Liver (tissue), 9 donors: ENCODE data around the gene IGHMBP2. TPM values are rescaled to one million over a fixed set of nuclear protein-coding genes. Genes with fewer than 3 reads are reported as not detected.

Source experiments
- DNase-seq: peaks from one replicate; pipeline ENCODE4 v3.0.0-alpha.2; 2017; ENCODE audit warnings: low spot score
- H3K27ac ChIP-seq, 2 donors: one replicate each; pipeline ENCODE4 v1.7.0; 2013; ENCODE audit warnings: inconsistent platforms in 2 of 2, low read length in 2 of 2, control low read depth in 1 of 2, low read depth in 1 of 2, mild to moderate bottlenecking in 1 of 2
- H3K27me3 ChIP-seq, 4 donors: one replicate each; pipeline versions ENCODE4 v1.6.1 to v1.7.0; 2013; ENCODE audit warnings: low read length in 3 of 4, inconsistent platforms in 1 of 4, mild to moderate bottlenecking in 1 of 4, moderate library complexity in 1 of 4; ENCODE audit not compliant: control insufficient read depth in 4 of 4, insufficient read depth in 4 of 4
- H3K36me3 ChIP-seq, 4 donors: one replicate each; pipeline versions ENCODE4 v1.6.1 to v1.7.0; 2013; ENCODE audit warnings: low read length in 3 of 4, mild to moderate bottlenecking in 3 of 4, low read depth in 1 of 4, moderate library complexity in 1 of 4; ENCODE audit not compliant: control insufficient read depth in 4 of 4, insufficient read depth in 3 of 4
- H3K4me1 ChIP-seq, 4 donors: one replicate each; pipeline versions ENCODE4 v1.6.1 to v1.7.0; 2013; ENCODE audit warnings: low read length in 3 of 4, mild to moderate bottlenecking in 3 of 4, moderate library complexity in 1 of 4; ENCODE audit not compliant: control insufficient read depth in 4 of 4, insufficient read depth in 4 of 4
- H3K4me3 ChIP-seq, 3 donors: one replicate each; pipeline versions ENCODE4 v1.6.1 to v1.7.0; 2013; ENCODE audit warnings: low read length in 3 of 3, control low read depth in 1 of 3, low read depth in 1 of 3, mild to moderate bottlenecking in 1 of 3
- H3K9ac ChIP-seq, 2 donors: one replicate each; pipeline ENCODE4 v1.7.0; 2013; ENCODE audit warnings: low read length in 2 of 2, mild to moderate bottlenecking in 2 of 2, moderate library complexity in 2 of 2, control low read depth in 1 of 2, low read depth in 1 of 2
- H3K9me3 ChIP-seq, 4 donors: one replicate each; pipeline versions ENCODE4 v1.6.1 to v1.7.0; 2013; ENCODE audit warnings: low read length in 3 of 4; ENCODE audit not compliant: control insufficient read depth in 4 of 4
- CTCF ChIP-seq: fragments of 150-350 bp; IDR thresholded peaks from 2 replicates; pipeline ENCODE4 v1.5.1; 2017; ENCODE audit warnings: improper control_type of control experiment, low read depth, low read length; ENCODE audit not compliant: missing input control
- EGR1 ChIP-seq, 2 donors: IDR thresholded peaks; 2 replicates each; pipeline ENCODE4 v1.6.1; 2016 to 2018; ENCODE audit warnings: antibody characterized with exemption in 2 of 2, low read depth in 2 of 2
- FOXA1 ChIP-seq: IDR thresholded peaks from 2 replicates; pipeline ENCODE4 v1.6.1; 2016; ENCODE audit warnings: antibody characterized with exemption
- HNF4A ChIP-seq, 2 donors: conservative IDR thresholded peaks; 2 replicates each; pipeline ENCODE4 v1.6.1; 2016; ENCODE audit warnings: antibody characterized with exemption in 2 of 2, mild to moderate bottlenecking in 2 of 2
- HNF4G ChIP-seq: IDR thresholded peaks from 2 replicates; pipeline ENCODE4 v1.6.1; 2016; ENCODE audit warnings: antibody characterized with exemption
- JUND ChIP-seq, 2 donors: IDR thresholded peaks; 2 replicates each; pipeline ENCODE4 v1.6.1; 2016; ENCODE audit warnings: antibody characterized with exemption in 2 of 2
- MAX ChIP-seq: IDR thresholded peaks from 2 replicates; pipeline ENCODE4 v1.6.1; 2016; ENCODE audit warnings: antibody characterized with exemption
- RXRA ChIP-seq, 2 donors: IDR thresholded peaks; 2 replicates each; pipeline ENCODE4 v1.6.1; 2017 to 2018; ENCODE audit warnings: antibody characterized with exemption in 2 of 2, mild to moderate bottlenecking in 1 of 2
- TAF1 ChIP-seq: conservative IDR thresholded peaks from 2 replicates; pipeline ENCODE4 v1.6.1; 2016; ENCODE audit warnings: antibody characterized with exemption, mild to moderate bottlenecking
- WGBS: extraction: QIAGEN DNeasy Blood & Tissue Kit; methylation state at CpG from one replicate; pipeline ENCODE4 v1.1.7; 2013; 5-methylcytosine and 5-hydroxymethylcytosine counted together
- polyA plus RNA-seq, 2 donors: library from polyadenylated mRNA; stranded (reverse) in 1 of 2; unstranded in 1 of 2; fragments of 200-250 nt in 1 of 2; fragments of >200 nt in 1 of 2; fragmentation: Nextera tagmentation in 1 of 2; extraction: Ambion mirVana in 1 of 2; gene quantifications; one replicate each; pipeline versions ENCODE4 v1.2.1 to v1.2.3, GENCODE V29; 2013 to 2015
- total RNA-seq, 2 donors: library from RNA; depleted of rRNA; stranded (reverse); fragments of >200 nt; gene quantifications; one replicate each; pipeline ENCODE4 v1.2.3, GENCODE V29; 2014
- donor health status: healthy.
- donor health status: healthy.
- donor health status: healthy.
- donor health status: healthy.
- donor health status: healthy.

The IGHMBP2 gene
- total and polyA plus RNA-seq, 4 donors: 5.7 to 14.0 (median 7.0) TPM

GRCh38 chr11:68956547-68957254 is 53.0 kb downstream of the IGHMBP2 start:
- TF ChIP-seq EGR1 (IDR thresholded peaks at IDR 0.05; ENCODE audit: low read depth in 2 of 2) (no peak), MAX (no peak)
- H3K9me3 ChIP-seq: no peaks in the 10 kb centered on the region
- WGBS: 80% methylated on average over 12 of the region's 12 CpGs
- H3K4me1 ChIP-seq: no peaks in the 10 kb centered on the region
- no peak for DNase-seq
- no peaks in the 10 kb centered on the region for H3K27me3 ChIP-seq
- no peaks in the 10 kb centered on the region for H3K36me3 ChIP-seq
- no peak overlapping the region for H3K9ac ChIP-seq
- no peak overlapping the region for H3K4me3 ChIP-seq
- H3K27ac ChIP-seq: no peak overlapping the region

GRCh38 chr11:68958211-68958610 is 54.5 kb downstream of the IGHMBP2 start:
- TF ChIP-seq EGR1 (IDR thresholded peaks at IDR 0.05; ENCODE audit: low read depth in 2 of 2) (no peak), RXRA (IDR thresholded peaks at IDR 0.05) (no peak), HNF4G (no peak), JUND (IDR thresholded peaks at IDR 0.05) (no peak), CTCF (no peak), HNF4A (conservative IDR thresholded peaks at IDR 0.05) (no peak), MAX (no peak)

GRCh38 chr11:68959465-68960293 is 56.0 kb downstream of the IGHMBP2 start:
- 94% methylated on average over 31 of the region's 31 CpGs for WGBS
- TF ChIP-seq TAF1 (no peak), RXRA (IDR thresholded peaks at IDR 0.05) (no peak), HNF4A (conservative IDR thresholded peaks at IDR 0.05) (no peak), MAX (no peak), EGR1 (IDR thresholded peaks at IDR 0.05; ENCODE audit: low read depth in 2 of 2) (no peak), FOXA1 (no peak)
- Histone ChIP-seq H3K4me3 (no peak overlapping the region), H3K27ac (no peak overlapping the region), H3K9ac (no peak overlapping the region), H3K27me3 (no peaks in the 10 kb centered on the region), H3K4me1 (no peaks in the 10 kb centered on the region), H3K9me3 (no peaks in the 10 kb centered on the region), H3K36me3 (no peaks in the 10 kb centered on the region)
- no peak for DNase-seq

More at GRCh38 chr11:68958211-68958610, 54.5 kb downstream of the IGHMBP2 start:
- H3K4me1 ChIP-seq: no peaks in the 10 kb centered on the region
- H3K36me3 ChIP-seq: no peaks in the 10 kb centered on the region
- H3K9ac ChIP-seq: no peak overlapping the region
- WGBS: 94% methylated on average over 9 of the region's 9 CpGs
- H3K9me3 ChIP-seq: no peaks in the 10 kb centered on the region
- H3K27me3 ChIP-seq: no peaks in the 10 kb centered on the region
- H3K27ac ChIP-seq: no peak overlapping the region
- no peak overlapping the region for H3K4me3 ChIP-seq
- DNase-seq: no peak
